ENCODE measurements around the gene ZNF76. TPM values are rescaled to one million over a fixed set of nuclear protein-coding genes. Genes with fewer than 3 reads are reported as not detected.

Gene ZNF76
- total and polyA plus RNA-seq, 2 of the 8 experiments (the other 6 are each of a cell fraction or from before 2014, with no cell fraction given), result 17.9 to 23.9 TPM

- TF ChIP-seq NANOG (IDR thresholded peaks at IDR 0.05; ENCODE audit: insufficient read depth, low read depth, low read length, poor library complexity, severe bottlenecking) (no peak), CTBP2 (IDR thresholded peaks at IDR 0.05; ENCODE audit: borderline replicate concordance, insufficient read depth, insufficient read length, low read length) (no peak), SP2 (IDR thresholded peaks at IDR 0.05; ENCODE audit: low read length) (no peak)
Observed at GRCh38 chr6:35260591-35261570, 1.3 kb downstream of the ZNF76 start (continued).
